Left renal pelvis (tissue), 4 donors: ENCODE results near the gene LRP2BP. TPM values are rescaled to one million over a fixed set of nuclear protein-coding genes. Genes with fewer than 3 reads are reported as not detected.
"Not testable (repeated sequence)": the region's sequence is repeated elsewhere in the genome, so short reads cannot be mapped to it uniquely, and the experiment has no call there.

ENCODE experiments used
- DNase-seq, 4 donors: peaks; one replicate each; pipeline ENCODE4 v3.0.0-alpha.2; 2013; ENCODE audit warnings: low read depth in 4 of 4, low spot score in 3 of 4
- polyA plus RNA-seq, 4 donors: library from polyadenylated mRNA; unstranded; fragments of 120-200 nt; gene quantifications; one replicate each; pipeline ENCODE4 v1.2.1, GENCODE V29; 2013; ENCODE audit not compliant: insufficient read length in 4 of 4

LRP2BP gene
- polyA plus RNA-seq, 4 donors, result 2.7 to 4.5 (median 3.5) TPM

- not testable (repeated sequence) for DNase-seq
These were observed 65.7 kb downstream of the LRP2BP start for GRCh38 chr4:185329879-185330510.

GRCh38 chr4:185328586-185328985, 67.1 kb downstream of the LRP2BP start:
- no peak for DNase-seq

GRCh38 chr4:185325721-185326120, 70.0 kb downstream of the LRP2BP start:
- not testable (repeated sequence) for DNase-seq

- not testable (repeated sequence) for DNase-seq
These were observed 71.4 kb downstream of the LRP2BP start for GRCh38 chr4:185324361-185324760.

- DNase-seq, result no peak
These were observed 72.1 kb downstream of the LRP2BP start for GRCh38 chr4:185323606-185324005.

GRCh38 chr4:185322803-185323202, 72.9 kb downstream of the LRP2BP start:
- no peak for DNase-seq

- no peak for DNase-seq
These were observed 77.0 kb downstream of the LRP2BP start for GRCh38 chr4:185318679-185319078.

GRCh38 chr4:185317880-185318279, 77.8 kb downstream of the LRP2BP start:
- no peak for DNase-seq

GRCh38 chr4:185317462-185317861, 78.3 kb downstream of the LRP2BP start:
- not testable (repeated sequence) for DNase-seq

Other genes starting within 250 kb of the LRP2BP start
- 10 to 100 TPM; 41.4 to 62.1 (median 47.4) TPM for gene CFAP97, start 191.9 kb downstream of the LRP2BP start, polyA plus RNA-seq
- gene SNX25, start 186.3 kb downstream of the LRP2BP start, polyA plus RNA-seq, result 10 to 100 TPM; 15.4 to 25.5 (median 24.3) TPM
- 10 to 100 TPM; 11.7 to 14.5 (median 12.9) TPM for gene ANKRD37, start 917 bp upstream of the LRP2BP start, polyA plus RNA-seq
- 10 to 100 TPM; 62.1 to 87.0 (median 68.6) TPM for gene UFSP2, start 30.0 kb upstream of the LRP2BP start, polyA plus RNA-seq
- 1 to 10 TPM; 1.5 to 3.3 (median 2.6) TPM for gene CCDC110, start 75.8 kb upstream of the LRP2BP start, polyA plus RNA-seq
- gene PDLIM3, start 139.6 kb upstream of the LRP2BP start, polyA plus RNA-seq, result 10 to 100 TPM in 1 of 4 donors, 1 to 10 TPM in 3; 3.7 to 15.3 (median 6.4) TPM